ENCODE measurements around the gene COL11A2. TPM values are rescaled to one million over a fixed set of nuclear protein-coding genes. Genes with fewer than 3 reads are reported as not detected.

Gene COL11A2
- total and polyA plus RNA-seq, 2 donors (not counting 3 experiments of a cell fraction or from before 2014, with no cell fraction given): 0.65 to 1.3 TPM

GRCh38 chr6:33206027-33206863 is 14.0 kb upstream of the COL11A2 start:
- no TSS peak for BruUV-seq (replicated peaks)
- FAIRE-seq: peak; percentile 38

More at GRCh38 chr6:33206027-33206863, 14.0 kb upstream of the COL11A2 start:
- peaks cover 32% of the 10 kb centered on the region for H3K4me1 ChIP-seq (ENCODE audit: control insufficient read depth, extremely low read depth, insufficient read depth, low read length)
- no peaks in the 10 kb centered on the region for H4K20me1 ChIP-seq (replicated peaks; ENCODE audit: control insufficient read depth, extremely low read depth, insufficient read depth, low read length)
- POLR2A ChIA-PET: no interaction called here
- no peak overlapping the region for H3K4me3 ChIP-seq (replicated peaks in 1 of 3; ENCODE audit: insufficient read depth in 1 of 3, low read depth in 1 of 3, low read length in 3 of 3)
- peak overlapping the region; percentile 49 for H3K27ac ChIP-seq (ENCODE audit: insufficient read depth, low read depth, low read length)
- dilution Hi-C loops (cut with MboI; ENCODE audit: extremely low pct_ligation_motif_present, low sequenced_read_pairs) (no loop called here), intact Hi-C loops (cut with micrococcal nuclease) (no loop called here)
- H2AFZ ChIP-seq (ENCODE audit: low read depth, low read length): no peak overlapping the region
- H3K36me3 ChIP-seq (ENCODE audit: control insufficient read depth in 2 of 2, extremely low read depth in 1 of 2, insufficient read depth in 2 of 2, low read length in 2 of 2): peaks cover 15% of the 10 kb centered on the region in 2 experiments
- no peaks in the 10 kb centered on the region for H3K9me3 ChIP-seq (replicated peaks; ENCODE audit: control insufficient read depth, insufficient read depth, low read length)
- H3K9ac ChIP-seq (replicated peaks; ENCODE audit: extremely low read depth, insufficient read depth, low read length): peak overlapping the region; percentile 40
- no peaks in the 10 kb centered on the region for H3K27me3 ChIP-seq (ENCODE audit: control insufficient read depth in 2 of 2, insufficient read depth in 2 of 2, low read length in 2 of 2)
- CTCF ChIA-PET: interaction anchor here (1.3 kb wide), 1 partner anchor 41 kb away, joined by 4 read pairs; no protein-coding TSS in a partner anchor
- no peaks in the 10 kb centered on the region for H3K9me1 ChIP-seq (replicated peaks; ENCODE audit: control insufficient read depth, extremely low read depth, insufficient read depth, low read length)
- TF ChIP-seq CTCF (IDR thresholded peaks at IDR 0.05; ENCODE audit: extremely low read depth in 1 of 2, insufficient read depth in 1 of 2, low read depth in 1 of 2, low read length in 2 of 2) (no peak), POLR2A (IDR thresholded peaks at IDR 0.05; ENCODE audit: low read depth, low read length) (no peak), JUN (IDR thresholded peaks at IDR 0.05; ENCODE audit: borderline replicate concordance, insufficient read depth, insufficient read length, low read depth) (no peak), MAX (IDR thresholded peaks at IDR 0.05; ENCODE audit: insufficient read depth, insufficient read length) (no peak), MYC (IDR thresholded peaks at IDR 0.05; ENCODE audit: low read depth, low read length) (no peak), FOS (IDR thresholded peaks at IDR 0.05; ENCODE audit: borderline replicate concordance, insufficient read depth, low read length) (no peak), EZH2 (IDR thresholded peaks at IDR 0.05; ENCODE audit: borderline replicate concordance, low read depth, low read length, severe bottlenecking) (no peak), POLR2AphosphoS5 (IDR thresholded peaks at IDR 0.05; ENCODE audit: insufficient read depth, low read depth, low read length) (no peak)
- H3K79me2 ChIP-seq (ENCODE audit: control insufficient read depth, insufficient read depth, low read length): peaks cover 21% of the 10 kb centered on the region
- H3K4me2 ChIP-seq (ENCODE audit: insufficient read depth, low read length): no peak overlapping the region
- DNase-seq (ENCODE audit: low read depth, low spot score): no peak

Measured in endothelial cell of umbilical vein (primary cell).